Cardiac septum (tissue), 1 donor: ENCODE results near the gene GFOD1. TPM values are rescaled to one million over a fixed set of nuclear protein-coding genes. Genes with fewer than 3 reads are reported as not detected.

Experiments
- DNase-seq: peaks from one replicate; pipeline ENCODE4 v3.0.0-alpha.2; 2020; ENCODE audit warnings: low spot score
- intact Hi-C: fragments of 100-400 bp; cut with DNase I; formaldehyde crosslinking; loops from one replicate; pipeline ENCODE4 v1.14.0; 2022
- total RNA-seq: library from RNA; stranded (reverse); fragmentation: NEBNext Ultra II Directional; extraction: Animal tissue kit (Norgen Biotek cat#: 25700); gene quantifications from one replicate; pipeline ENCODE4 v1.2.1, GENCODE V29; 2021
- donor health status: DM: no; HTN: no; CAD: no.

Gene GFOD1
- total RNA-seq, 1 donor from 2014 or later = 54.0 TPM

- no peak for DNase-seq
- intact Hi-C loops = no loop called here
These were observed 167.4 kb downstream of the GFOD1 start for GRCh38 chr6:13319891-13320564.

- intact Hi-C loops = no loop called here
These were observed 168.6 kb downstream of the GFOD1 start for GRCh38 chr6:13318821-13319220.

GRCh38 chr6:13315896-13316295 is 171.5 kb downstream of the GFOD1 start:
- no peak for DNase-seq
- intact Hi-C loops = no loop called here

More at GRCh38 chr6:13318821-13319220, 168.6 kb downstream of the GFOD1 start:
- no peak for DNase-seq

GRCh38 chr6:13314806-13315205 is 172.6 kb downstream of the GFOD1 start:
- DNase-seq = no peak
- intact Hi-C loops = no loop called here

- intact Hi-C loops = no loop called here
These were observed 176.2 kb downstream of the GFOD1 start for GRCh38 chr6:13311155-13311554.

GRCh38 chr6:13308332-13308731 is 179.1 kb downstream of the GFOD1 start:
- intact Hi-C loops = no loop called here
- DNase-seq = no peak

More at GRCh38 chr6:13311155-13311554, 176.2 kb downstream of the GFOD1 start:
- DNase-seq = no peak

Other genes with a start within 250 kb of the GFOD1 start
- gene TBC1D7, start 159.1 kb downstream of the GFOD1 start, total RNA-seq = 30.5 TPM
- gene SIRT5, start 87.0 kb upstream of the GFOD1 start, total RNA-seq = 36.4 TPM
- gene NOL7, start 127.7 kb upstream of the GFOD1 start, total RNA-seq = 50.5 TPM
- gene RANBP9, start 224.2 kb upstream of the GFOD1 start, total RNA-seq = 40.2 TPM